NCI-H510A (cell line): ENCODE results near the gene RAE1.

ENCODE experiments used
- DNase-seq: peaks from one replicate; lab custom pipeline; 2025; lab: John Stamatoyannopoulos, UW

Gene RAE1

DNA sequence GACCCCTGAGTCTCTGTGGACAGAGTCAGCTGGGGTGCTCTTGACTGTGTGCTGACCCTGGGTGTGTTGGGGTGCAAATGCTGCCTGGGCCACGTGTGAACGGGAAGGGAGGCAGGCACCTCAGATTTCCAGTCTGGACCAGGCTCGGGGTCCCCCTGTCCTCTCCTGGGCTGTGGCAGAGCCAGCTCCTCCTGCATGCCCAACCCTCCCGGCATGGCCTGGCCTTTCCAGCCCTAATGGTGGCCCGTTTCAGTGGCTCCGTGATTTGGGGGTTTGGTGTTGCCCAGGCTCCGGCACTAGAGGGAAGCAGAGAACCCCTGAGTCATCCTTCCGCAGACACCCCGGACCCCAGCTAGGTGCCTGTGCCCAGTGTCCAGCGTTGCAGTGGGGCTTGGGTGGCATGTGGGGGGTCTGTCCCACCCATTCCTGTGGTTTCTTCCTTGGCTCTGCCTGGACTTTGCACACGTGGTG lies 49.2 kb downstream of the RAE1 start:
- no peak for DNase-seq

DNA sequence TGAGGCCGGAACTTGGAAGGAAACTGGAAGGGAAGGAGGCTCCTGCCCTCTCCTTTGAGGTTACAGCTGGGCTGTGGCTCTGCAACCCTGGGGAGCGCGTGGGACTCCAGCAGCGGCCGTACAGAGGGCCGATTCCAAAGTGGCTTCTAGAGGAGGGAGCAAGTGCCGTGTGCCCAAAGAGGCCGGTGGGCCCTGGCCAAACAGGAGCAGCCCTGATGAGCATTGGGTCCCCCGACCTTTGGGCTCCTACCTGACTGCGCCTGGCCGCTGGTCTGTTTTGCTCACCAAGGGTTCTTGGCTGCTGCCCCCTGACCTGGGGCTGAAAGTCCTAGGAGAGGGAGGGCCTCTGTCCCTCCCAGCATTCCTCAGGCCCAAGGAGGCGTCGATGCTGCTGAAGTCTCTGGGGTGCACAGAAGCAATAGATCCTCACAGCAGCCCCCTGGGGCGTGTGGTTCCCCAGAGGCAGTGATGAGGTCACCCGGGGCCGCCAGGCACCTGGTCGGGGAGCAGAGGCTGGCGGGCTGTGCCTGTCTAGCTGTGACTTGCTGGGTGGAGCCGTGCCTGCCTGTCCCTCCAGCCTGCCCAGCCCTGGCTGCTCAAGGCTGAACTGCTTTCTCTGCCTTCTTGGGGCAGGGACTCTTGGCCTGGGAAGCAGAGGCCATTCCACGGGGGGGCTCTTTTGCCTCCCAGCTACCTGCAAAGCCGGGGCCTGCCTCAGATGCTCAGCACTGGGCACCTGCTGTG lies 49.9 kb downstream of the RAE1 start:
- DNase-seq, result no peak

DNA sequence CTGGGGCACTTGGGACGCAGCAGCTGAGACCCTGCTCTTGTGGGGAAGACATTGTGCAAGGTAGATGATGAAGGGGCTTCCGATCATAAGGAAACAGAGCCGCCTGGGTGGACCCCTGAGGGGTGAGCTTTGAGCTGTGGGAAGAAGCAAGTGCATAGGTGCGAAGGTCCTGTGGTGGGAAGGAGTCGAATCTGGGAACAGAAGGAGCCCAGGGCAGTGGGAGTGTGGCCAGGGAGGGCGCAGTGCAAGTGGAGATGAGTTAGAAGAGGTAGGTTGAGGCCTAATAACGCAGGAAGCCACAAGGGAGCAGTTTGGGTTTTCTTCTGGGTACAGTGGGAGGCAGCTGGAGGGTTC lies 50.5 kb downstream of the RAE1 start:
- no peak for DNase-seq

DNA sequence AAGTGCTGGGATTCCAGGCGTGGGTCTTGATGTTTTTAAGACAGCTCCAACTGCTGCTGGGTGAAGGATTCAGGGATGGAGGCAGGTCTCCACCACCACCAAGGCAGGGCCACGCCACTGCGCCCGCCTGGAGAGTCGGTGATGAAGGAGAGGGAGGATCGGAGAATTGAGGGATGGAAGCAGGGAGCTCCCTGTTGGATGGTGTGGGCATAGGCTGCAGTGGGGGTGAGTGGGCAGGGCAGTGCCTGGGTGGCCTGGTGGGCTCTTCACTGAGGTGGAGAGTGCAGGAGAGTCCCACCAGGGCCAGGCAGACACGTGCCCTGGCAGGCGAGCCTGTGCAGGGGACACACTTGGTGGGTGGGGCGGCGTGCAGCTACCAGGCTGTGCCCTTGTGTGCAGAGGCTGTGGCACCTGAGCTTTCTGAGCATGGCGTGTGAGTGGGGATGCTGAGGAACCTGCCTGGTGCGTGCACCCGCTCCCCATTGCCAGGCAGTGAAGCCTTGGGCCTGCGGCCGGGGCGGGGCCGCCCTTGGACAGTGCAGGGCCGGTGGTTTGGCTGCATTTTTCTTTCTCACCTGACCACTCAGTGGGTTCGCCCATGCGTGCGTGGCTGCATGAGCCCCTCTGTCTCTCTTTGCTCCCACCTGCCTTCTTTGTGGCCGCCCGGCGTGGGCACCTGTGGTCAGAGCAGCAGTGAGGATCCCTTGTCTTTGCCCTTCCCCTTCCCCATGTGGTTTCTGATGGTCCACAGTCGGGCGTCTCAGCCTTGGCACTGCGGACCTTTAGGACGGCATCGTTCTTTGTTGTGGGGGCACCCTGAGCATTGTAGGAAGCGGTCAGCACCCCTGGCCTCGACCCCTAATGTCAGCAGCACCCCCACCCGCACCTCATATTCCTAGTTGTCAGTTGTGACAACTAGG lies 51.4 kb downstream of the RAE1 start:
- DNase-seq, result no peak

DNA sequence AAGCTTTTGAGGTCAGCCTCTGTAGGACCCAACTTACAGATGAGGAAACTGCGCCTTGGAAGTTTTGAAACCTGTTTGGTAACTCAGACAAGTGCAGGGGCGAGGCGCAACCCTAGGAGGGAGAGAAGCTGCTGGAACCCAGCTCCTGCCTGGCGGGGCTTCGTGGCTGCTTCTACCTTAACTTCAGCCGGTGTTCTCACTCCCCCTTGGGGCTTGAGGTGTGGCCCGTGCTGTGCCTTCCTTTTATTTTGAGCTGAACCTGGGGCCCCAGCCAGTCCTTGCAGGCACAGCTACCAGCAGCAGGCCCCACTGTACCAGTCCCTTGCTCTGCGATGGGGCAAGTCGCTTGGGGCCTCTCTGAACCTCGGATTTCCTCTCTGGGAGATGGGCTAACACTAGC lies 52.2 kb downstream of the RAE1 start:
- DNase-seq, result no peak

DNA sequence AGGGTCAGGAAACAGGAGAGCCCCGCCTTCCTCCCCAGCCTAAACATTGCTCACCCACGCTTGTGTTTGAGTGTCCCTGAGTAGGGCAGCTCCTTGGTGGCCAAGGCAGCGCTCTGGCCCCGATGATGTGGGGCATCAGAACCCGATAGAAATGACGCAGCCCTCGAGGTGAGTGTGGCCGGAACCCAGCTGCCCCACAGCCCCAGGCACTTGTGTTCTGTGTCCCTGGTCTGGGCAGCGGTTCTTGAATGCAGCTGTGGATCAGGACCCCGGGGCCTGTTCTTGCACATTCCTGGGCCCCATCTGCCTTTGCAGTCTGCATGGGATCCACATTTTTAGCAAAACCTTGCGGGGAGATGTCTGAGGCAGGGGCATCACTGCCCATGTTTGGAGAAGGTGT lies 53.0 kb downstream of the RAE1 start:
- no peak for DNase-seq

DNA sequence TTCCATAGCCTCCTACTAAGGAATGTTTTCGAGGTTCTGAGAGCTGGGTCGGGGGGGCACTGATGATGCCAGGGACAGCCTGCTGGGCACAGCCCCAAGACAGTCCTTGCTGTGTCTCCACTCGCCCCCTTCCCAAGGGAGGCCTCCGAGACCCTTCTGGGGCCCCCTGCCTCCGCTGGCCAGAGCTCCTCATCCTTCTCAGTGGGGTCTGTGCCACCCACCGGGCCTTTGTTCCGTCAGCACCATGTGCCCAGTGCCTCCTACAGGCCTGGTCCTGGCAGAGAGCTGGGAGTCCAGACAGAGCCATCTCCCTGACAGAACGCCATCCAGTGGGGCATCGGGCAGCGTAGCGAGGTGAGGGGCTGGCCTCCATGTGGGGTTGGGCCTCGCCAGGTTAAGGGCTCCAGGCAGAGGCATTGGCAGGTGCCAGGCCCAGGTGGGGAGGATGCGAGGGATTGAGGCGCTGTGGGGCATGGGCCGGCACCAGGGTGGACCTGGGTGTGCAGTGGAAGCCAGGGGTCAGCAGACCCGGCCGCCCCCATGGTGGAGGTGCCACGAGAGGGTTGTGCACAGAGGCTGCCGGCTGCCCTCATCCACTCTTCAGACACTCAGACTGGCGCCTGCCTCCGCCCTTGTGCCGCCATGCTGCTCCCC lies 53.5 kb downstream of the RAE1 start:
- no peak for DNase-seq

DNA sequence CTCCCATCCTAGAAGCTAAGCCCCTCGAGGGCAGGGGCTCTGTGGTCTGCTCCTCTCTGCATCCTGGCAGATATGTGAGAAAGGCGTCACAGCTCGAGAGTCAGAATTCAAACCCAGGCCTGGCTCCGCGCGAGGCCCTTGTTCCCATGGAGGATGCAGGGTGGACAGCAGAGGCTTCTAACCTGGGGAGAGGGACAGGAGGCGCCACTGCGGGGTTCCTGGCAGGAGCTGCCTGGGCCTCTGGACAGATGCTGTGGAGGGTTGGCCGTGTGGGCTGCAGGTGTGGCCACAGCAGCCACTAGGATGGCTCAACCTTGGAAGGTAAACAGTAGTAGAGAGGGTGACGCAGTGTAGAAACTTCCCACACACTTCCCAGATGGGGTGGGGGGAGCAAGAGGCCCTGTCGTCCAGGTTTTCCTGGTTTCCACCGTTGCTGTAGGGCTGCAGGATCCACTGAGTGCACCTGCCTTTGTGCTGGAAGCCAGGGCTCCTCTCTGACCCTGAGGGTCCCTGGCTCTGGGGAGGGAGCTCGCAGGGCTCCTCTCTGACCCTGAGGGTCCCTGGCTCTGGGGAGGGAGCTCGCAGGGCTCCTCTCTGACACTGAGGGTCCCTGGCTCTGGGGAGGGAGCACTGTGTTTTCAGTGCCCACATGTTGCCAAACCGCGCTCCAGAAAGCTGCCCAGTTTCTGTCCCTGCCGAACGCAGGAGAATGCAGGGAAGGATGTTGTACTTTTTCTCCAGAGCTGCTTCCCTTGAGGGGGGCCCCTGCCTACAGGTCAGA lies 54.4 kb downstream of the RAE1 start:
- no peak for DNase-seq

DNA sequence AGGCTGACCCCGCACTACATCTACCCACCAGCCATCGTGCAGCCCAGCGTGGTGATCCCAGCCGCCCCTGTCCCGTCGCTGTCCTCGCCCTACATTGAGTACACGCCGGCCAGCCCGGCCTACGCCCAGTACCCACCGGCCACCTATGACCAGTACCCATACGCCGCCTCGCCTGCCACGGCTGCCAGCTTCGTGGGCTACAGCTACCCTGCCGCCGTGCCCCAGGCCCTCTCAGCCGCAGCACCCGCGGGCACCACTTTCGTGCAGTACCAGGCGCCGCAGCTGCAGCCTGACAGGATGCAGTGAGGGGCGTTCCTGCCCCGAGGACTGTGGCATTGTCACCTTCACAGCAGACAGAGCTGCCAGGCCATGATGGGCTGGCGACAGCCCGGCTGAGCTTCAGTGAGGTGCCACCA lies 56.5 kb downstream of the RAE1 start:
- DNase-seq, result no peak

DNA sequence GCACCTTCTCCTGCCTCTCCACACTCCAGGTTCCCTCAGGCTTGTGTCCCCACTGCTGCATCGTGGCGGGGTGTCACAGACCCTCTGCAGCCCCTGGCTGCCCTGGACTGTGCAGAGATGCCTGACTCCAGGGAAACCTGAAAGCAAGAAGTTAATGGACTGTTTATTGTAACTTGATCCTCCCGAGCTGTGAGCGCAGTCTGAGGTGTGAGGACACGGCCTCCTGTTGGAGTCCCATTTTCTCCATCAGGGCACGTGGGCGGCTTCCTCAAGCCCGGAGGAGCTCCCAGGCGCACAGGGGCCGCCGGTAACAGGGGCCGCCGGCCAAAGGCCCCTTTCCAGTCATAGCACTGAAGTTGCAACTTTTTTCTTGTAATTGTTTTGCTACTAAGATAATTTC lies 57.1 kb downstream of the RAE1 start:
- DNase-seq, result peak; percentile 17

DNA sequence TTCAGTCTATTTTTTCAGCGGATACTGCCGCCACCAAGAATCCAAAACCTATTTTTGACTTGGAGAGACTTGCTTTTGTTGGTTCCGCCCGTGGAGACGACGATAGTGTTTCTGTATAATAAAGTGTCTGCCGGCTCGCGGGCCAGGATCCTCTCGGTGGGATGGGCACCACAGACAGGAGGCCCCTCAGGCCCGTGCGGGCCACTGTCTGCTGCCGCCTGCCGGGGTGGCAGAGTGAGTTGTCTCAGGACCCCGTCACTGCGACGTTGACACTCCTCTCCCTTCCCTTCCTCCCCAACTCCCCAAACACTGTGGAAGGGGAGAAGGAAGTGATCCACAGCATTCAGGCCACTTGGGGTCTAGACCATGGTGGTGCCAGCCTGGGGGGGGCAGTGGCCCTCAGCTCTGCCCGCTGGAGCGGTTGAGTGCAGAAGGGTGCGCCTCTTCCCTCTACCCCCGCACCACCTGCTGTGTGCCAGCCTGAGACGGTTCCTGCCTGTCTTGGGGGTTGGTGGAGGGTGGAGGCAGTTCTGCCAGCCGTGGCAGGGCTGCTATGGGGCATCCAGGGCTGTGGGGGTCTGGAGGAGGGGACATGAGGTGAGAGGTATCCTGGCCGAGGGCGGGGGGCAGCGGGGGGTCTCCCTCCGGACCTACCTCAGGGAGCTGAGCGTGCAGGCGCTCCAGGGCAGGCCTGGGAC lies 57.6 kb downstream of the RAE1 start:
- DNase-seq, result no peak

DNA sequence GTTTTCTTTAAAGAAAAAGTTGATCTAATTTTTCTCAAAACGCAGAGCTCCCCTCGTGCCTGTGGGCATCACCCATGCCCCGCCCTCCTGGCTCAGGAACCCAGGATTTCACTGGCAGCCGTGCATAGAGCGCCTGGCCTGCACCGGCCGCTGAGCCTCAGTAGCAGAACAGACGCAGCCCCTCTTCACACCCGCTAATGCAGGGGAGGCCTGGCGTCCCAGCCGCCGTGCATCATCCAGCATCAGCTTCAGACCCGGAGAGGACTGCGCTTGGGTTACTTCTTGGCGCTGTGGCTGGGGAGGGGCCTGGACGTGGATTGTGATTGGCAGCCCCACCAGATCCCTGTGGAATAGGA lies 58.2 kb downstream of the RAE1 start:
- DNase-seq, result no peak

DNA sequence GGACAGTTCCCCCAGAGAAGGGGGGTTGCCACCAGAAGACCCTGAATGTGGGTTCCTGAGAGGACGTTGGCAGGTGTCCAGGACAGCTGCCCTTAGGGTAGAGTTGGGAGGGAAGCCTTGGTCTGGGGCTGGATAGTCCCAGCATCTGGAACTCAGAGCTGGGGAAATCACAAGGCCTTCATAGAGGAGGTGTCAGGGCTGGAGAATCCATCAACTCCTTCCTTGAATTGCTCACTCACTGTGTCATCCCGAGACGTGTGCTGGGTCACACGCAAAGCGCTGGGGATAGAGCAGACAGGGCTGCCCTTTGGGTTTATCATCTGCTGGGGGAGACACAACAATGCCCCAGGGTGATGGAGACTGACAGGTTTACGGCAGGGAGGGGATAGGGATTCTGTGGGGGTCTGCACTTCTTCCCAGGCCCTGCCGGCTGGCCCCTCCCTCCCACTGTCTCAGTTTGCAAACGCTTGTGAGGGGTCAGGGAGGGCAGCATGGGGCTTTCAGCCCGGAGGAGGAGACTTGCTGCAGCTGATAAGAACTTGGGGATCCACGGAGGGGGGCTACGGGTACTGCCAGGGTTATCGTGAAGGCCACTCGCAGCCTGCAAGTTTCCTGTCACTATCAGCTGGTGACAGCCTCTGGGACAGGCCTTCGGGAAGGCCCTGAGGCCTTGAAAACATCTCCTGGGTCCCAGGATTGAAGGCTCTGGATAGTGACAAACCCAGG lies 58.8 kb downstream of the RAE1 start:
- no peak for DNase-seq

DNA sequence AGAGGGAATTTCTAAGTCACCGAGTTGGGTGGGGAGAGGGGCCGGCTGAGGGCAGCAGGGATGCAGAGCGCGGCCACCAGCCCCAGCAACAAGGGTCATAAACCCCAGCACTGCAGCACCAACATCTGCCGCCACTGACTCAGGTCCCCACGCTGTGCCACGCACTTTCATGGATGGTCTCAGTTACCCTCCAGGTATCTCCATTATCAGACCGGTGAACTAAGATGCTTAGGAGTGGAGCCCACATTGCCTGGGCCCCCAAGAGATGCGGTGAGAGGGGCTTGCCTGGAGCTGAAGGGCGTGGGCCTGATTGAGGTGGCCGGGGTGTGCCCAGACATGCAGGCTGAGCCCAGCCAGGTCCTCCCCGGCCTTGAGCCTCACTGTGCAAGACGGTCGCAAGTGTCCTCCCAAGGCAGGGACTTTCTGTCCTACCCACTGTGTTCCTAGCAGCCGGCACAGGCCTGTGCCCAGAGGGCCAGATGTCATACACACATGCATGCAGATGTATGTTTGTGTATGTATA lies 59.4 kb downstream of the RAE1 start:
- no peak for DNase-seq

DNA sequence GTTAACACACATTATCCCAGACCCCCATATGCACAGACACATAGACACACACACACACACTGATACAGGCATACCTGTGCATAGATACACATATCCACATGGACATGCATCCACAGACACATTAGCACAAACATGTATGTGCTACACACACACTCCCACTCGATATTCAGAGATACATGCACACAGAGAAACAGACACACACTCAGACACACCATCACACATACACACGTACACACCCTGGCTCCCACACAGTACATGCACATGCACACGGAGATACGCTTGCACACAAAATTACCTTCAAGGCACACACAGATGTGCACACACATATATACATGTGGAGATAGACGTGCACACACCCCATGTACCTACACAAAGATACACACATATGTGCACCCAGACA lies 59.9 kb downstream of the RAE1 start:
- no peak for DNase-seq

DNA sequence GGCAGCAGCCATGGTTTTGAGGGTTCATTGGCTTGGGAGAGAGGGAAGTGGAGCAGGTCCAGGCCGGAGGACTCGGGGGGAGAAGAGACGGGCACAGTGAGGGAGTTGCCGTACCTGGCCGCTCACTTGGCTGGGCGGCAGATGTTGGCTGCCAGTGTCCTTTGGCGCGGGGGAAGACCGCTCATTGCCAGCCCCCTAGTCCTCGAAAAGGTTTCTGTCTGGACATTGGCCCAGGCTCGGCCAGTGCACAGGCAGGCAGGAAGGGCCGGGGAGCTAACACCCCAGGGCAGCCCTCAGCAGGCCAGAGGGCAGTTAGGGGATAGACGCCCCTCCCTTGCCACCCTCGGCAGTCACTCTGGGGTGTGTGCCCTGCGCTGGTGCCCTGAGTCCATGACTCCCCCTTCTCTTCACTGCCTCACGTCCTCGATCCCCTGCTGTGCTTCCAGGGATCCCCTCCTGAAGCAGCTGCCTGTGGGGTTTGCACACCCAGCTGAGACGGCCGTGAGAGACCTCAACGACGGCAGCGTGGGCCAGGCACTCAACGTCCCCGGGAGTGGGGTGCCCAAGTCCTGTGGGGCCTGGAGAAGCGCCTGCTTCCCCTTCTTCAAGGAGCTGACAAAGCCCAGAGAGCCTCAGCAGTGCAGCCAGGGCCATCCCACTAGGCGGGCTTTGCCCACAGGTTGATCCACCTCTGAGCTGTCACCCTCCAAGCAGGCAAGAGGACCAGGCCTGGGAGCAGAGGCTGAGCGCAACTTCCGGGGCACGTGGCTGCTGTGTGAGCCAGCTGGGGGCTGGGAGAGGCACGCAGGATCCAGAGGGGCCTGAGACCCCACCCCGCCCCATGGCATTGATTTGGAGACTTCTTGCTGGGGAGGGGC lies 60.6 kb downstream of the RAE1 start:
- DNase-seq, result no peak

DNA sequence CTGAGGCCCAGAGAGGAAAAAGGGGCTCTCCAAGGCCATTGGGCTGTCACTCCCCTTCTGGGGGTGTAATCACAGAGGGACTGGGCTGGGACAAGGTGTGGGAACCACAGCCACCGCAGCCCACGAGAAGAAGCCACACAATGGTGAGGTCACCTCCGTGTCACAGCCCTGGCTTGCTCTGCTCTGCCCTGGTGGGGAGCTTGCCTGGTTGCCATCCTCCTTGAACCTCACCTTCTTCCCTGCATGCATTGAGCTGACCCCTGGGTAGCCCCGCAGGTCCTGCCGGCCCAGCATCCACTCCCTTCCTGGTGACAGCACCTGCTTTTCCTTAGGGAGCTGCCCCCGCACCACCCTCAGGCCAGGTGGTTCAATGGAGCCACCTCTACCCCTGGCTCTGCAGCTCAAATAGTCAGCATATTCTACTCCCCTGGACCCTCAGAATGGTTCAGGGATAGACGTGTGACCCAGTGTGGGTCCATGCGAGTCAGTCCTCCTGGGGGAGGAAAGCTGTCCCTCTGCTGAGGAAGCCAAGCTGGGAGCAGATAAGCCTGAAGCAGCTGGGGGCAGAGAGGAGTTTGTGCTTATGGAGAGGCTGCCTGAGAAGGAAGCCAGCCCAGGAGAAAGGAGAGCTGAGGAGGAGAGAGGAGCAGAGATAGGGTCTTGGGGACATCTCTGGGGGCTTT lies 61.4 kb downstream of the RAE1 start:
- DNase-seq, result no peak

DNA sequence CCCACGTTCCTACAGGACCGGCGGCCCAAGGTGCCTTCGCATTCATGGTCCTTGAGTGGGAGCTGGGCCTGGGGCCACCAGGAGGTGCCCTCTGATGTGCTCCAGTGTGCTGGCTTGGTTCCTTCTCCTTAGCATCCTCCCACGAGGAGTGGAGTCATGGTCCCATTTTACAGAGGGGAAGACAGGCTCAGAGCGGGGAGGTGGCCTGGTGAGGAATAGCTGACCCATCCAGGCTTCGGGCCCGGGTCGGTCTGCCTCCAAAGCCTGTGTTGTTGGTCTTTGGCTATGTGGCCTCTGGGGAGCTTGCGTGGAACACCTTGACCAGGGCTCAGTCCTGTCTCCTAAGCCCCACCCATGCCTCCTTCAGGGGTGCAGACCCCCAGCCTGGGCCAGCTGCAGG lies 62.9 kb downstream of the RAE1 start:
- no peak for DNase-seq
